DLD1 (cell line): Measurements from ENCODE around the gene DOC2A.

Source experiments
- in situ Hi-C: cut with HindIII; loops from 2 replicates; pipeline ENCODE4 v1.10.0; 2017; ENCODE audit warnings: low sequenced_read_pairs

The DOC2A gene

GRCh38 chr16:30005341-30006094 lies 5.3 kb downstream of the DOC2A start:
- in situ Hi-C loops, result no loop called here

GRCh38 chr16:30004811-30005242 lies 6.0 kb downstream of the DOC2A start:
- in situ Hi-C loops, result no loop called here

DNA sequence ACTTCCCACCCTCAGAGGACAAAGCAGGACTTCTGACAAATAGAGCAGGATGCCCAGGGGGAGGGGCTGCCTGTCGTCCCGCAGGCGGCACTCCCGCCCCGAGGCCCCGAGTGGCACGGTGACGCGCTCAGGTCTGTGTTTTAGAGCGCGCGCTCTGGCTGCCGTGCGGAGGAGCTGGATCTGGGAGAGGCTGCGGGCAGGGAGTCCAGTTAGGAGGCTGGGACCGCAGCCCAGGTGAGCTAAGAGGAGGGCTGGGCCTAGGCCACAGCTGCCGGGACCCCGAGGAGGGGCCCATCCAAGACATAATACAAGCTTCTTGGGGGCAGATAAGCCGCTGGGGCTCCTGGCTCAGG lies 6.4 kb downstream of the DOC2A start:
- in situ Hi-C loops, result no loop called here

DNA sequence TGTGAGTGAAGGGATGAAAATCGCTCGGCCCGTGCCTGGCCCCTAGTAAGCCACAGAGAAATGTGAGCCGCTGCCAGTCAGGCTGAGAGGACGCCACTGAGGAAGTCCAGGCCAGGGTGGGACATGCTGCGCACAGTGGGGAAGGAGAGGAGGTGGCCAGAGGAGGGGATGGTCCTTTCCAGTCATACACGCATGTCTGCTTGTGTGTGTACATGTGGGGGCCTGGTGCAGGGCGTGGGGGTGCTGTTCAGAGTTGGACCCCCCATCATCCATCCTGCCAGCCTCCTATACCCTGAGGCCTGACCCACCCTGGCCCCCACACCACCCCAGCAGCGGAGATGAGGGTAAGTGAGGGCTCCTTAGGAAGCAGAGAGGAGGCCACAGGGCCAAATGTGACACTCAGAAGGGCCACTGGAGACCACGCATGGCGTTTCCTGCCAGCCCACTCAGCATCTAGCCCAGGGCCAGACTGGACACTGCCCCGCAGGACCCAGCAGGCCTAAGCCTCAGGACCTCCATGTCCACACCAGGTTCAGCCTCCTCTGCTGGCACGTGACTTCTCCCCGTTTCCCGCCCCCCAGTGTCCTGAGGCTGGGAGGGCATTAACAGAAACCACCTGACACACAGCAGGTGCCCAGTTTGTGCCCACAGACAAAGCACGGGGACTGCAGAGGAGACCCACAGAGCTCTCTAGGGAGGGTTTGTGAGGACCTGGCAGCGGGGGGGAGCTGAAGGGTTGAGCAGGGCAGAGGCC lies 7.0 kb downstream of the DOC2A start:
- in situ Hi-C loops, result no loop called here

- in situ Hi-C loops, result no loop called here
Measured at GRCh38 chr16:30002614-30003346, 8.0 kb downstream of the DOC2A start.

- in situ Hi-C loops, result no loop called here
Measured at GRCh38 chr16:30000735-30001631, 9.8 kb downstream of the DOC2A start.

DNA sequence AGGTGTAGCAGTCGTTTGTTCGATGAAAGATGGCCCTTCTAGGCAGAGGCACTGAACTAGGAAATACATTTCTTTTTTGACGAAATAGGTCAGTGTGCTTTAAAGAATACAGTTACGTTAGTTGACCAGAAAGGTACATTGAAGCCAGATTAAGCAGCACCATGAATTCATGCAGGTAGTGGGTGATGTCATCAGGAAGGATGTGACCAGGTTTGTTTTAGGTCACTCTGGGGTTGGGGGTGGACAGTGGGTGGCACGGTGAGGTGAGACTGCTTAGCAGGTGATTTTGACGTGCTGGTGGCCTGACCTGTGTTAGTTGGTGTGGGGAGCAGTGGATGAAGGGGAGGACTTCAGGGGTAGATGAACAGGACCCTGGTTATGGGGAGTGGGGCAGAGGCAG lies 11.2 kb downstream of the DOC2A start:
- in situ Hi-C loops, result no loop called here

- in situ Hi-C loops, result no loop called here
Measured at GRCh38 chr16:29996766-29997250, 14.0 kb downstream of the DOC2A start.

DNA sequence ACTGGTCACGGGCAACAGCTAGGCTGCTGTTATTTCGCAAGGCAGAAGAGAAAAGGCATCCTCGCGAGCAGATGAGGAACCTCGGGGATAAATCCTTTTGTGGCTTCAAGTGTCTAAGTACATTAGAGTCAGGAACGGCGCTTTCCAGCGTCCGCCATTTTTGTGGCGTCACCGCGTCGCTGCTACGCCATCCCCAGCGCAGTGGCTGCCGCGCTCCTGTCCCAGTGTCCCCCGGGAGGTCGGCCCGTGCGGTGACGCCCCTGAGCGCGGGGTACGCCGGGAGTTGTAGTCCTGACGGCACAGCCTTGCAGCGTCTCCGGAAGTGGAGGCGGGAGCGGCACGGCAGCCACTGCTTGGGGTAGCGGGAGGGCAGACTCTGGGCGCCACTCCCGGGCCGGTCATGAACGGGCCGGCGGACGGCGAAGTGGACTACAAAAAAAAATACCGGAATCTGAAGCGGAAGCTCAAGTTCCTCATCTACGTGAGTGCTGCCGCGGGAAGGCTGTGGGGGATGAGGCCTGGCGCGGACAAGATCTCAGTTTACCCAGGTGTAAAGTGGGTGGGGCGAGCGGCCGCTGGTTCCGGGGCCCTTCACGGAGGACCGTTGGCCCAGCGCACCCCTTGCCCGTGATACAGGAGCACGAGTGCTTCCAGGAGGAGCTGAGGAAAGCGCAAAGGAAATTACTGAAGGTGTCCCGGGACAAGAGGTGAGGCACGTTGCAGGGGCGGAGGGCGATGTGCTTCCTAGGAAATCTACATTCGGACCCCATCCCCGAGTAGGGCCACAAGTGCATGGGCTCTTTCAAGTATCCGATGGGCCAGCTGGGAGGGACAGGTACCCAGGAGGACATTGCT lies 14.7 kb downstream of the DOC2A start, which contains the start of gene INO80E:
Gene INO80E, plus strand, starts transcription at position 331 of the 855 bp plus-strand sequence. Its CDS starts 70 bp downstream, at position 401.
- in situ Hi-C loops, result no loop called here

DNA sequence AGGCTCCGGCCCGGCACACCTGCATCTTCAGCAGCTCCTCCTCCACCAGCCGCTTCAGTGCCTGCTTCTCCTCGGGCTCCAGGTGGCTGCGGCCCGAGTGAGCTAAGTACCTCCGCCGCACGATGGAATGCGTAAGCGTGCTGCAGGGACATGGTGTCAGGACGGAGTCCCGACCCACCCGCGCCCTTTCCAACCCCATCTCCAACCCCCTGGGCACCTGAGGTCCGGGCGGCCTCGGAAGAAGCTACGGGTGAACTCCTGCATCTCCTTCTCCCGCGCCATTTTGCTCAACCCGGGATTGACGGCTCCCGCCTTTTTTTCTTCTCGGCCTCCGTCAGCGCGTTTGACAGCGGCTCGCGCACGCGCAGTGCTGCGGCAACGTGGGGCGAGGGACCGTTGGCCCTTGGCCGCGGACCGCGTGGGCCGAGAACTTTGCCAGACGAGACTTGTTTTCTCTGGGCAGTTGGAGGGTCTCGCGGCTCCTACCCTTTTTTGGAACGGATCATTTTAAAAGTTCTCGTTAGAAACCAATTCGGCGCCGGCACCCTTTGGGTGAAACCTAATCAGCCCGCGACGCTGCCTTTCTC lies 15.4 kb downstream of the DOC2A start, which contains the start of gene HIRIP3:
Gene HIRIP3, minus strand, starts transcription at position 294 of the 587 bp plus-strand sequence. Its CDS starts 12 bp downstream, at position 282.
- in situ Hi-C loops, result no loop called here

DNA sequence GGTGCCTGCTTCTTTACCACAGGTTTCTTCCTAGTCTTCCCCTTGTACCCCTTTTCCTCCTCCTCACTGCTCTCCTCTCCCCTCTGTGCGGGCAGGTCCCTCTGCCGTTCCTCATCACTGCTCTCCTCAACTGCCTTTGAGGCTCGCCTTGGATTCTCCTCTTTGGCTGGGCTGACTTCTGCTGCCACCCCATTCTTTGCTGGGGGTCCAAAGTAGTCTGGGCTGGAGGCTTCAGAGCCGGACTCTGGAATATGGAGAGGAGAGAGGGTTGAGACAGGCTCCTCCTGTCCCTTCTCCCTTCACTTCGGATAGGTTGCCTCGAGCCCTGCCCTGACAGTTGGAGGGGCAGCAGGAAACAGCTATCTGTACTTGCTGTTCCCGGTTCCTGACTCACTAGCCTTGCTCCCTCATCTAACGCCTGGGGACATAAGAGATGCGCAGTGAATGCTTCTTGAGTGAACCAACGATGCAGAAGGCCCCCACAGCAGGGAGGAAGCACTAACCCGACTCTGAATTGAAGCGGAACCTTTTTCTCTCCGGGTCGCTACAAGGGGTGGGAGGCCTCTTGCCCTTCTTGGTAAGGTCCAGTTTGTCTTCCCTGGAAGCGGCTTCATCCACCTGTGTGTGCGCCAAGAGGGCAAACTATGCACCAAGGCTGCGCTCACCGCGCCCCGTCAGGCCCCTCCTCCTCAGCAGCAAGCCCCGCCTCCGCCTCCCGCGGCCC lies 16.1 kb downstream of the DOC2A start:
- in situ Hi-C loops, result no loop called here

- in situ Hi-C loops, result no loop called here
Measured at GRCh38 chr16:29993903-29994599, 16.8 kb downstream of the DOC2A start.

DNA sequence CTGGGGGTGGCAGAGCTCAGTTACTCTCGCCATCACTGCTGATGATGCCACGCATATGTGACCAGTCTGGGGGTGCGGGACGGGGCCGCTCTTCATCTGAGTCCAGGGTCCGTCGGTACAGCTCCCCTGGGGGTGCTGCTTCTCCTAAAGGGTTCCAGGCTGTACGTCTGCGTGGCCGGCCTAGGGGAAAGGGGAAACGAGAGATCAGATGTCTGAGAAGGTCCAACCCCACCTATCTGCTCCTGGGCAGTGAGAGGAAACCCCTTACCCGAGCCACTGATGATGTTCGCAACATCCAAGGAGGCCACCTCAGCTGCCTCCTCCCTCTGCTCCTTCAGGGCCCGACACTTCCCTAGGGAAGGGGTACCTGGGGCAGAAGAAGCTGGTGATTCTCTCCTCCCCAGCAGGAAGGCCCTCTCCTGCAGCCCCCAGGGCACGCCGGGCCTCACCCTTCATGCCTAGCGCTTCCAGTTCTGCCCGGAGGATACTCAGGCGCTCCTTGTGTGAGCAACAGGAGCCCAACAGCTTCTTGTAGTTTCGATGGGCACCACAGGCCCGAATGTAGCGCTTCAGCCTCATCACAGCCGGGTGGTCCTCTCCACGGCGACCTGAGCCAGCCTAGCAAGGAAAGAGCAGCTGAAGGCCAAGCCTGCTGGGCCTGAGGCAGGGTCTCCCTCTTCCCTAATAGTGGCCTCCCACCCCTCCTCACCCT lies 17.5 kb downstream of the DOC2A start:
- in situ Hi-C loops, result no loop called here

- in situ Hi-C loops, result no loop called here
Measured at GRCh38 chr16:29992344-29992967, 18.4 kb downstream of the DOC2A start.

DNA sequence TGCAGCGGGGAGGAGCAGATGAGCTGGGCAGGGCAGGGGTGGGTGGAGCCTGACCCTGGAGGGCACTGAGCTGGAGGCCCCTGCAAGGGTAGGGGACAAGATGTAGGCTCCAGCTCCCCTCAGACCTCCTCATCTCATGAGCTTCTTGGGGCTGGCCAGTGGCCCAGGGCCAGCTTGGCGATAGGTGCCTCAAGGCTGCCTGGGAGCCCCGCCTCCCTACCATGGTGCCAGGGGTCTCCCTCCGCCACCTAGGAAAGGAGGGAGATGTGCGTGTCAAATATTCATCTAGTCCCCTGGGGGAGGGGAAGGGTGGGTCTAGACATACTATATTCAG lies 19.3 kb downstream of the DOC2A start:
- in situ Hi-C loops, result no loop called here

DNA sequence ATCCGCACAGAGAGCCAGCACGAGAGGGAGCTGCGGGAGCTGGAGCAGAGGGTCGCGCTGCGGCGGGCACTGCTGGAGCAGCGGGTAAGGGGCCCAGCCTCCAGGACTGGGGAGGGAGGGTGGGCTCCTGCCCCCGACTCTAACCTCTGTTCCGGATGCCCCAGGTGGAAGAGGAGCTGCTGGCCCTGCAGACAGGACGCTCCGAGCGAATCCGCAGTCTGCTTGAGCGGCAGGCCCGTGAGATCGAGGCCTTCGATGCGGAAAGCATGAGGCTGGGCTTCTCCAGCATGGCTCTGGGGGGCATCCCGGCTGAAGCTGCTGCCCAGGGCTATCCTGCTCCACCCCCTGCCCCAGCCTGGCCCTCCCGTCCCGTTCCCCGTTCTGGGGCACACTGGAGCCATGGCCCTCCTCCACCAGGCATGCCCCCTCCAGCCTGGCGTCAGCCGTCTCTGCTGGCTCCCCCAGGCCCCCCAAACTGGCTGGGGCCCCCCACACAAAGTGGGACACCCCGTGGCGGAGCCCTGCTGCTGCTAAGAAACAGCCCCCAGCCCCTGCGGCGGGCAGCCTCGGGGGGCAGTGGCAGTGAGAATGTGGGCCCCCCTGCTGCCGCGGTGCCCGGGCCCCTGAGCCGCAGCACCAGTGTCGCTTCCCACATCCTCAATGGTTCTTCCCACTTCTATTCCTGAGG lies 19.8 kb downstream of the DOC2A start:
- in situ Hi-C loops, result no loop called here
